IPS DF 4.7 (cell line): Measurements from ENCODE around the gene SGCA.

Experiments
- DNase-seq: peaks from one replicate; pipeline ENCODE4 v3.0.0-alpha.2; 2013; ENCODE audit warnings: low spot score; ENCODE audit errors: extremely low read depth

Gene SGCA

GRCh38 chr17:50192618-50193291, 26.9 kb downstream of the SGCA start:
- no peak for DNase-seq

- DNase-seq = no peak
Measured at GRCh38 chr17:50194140-50194933, 28.5 kb downstream of the SGCA start.

- DNase-seq = no peak
Measured at GRCh38 chr17:50194934-50195865, 29.4 kb downstream of the SGCA start.

DNA sequence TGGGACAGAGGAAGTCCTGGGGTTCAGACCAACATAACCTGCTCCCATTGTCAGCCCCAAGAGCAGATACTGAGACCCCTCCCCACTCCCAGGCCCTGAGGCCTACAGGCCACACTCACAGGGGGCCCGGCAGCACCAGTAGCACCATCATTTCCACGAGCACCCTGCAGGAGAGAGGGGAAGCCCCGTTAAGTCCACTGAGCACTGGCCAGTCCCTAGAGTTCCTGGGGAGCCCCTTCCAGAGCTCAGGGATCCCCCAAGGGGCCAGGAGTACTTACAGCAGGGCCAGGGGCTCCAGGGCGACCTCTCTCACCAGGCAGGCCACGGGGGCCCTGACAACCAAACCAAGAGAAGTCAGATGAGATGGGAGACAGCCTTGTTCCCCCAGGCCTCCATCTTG, 30.2 kb downstream of the SGCA start:
- DNase-seq = no peak

- no peak for DNase-seq
Measured at GRCh38 chr17:50196826-50197225, 31.0 kb downstream of the SGCA start.

DNA sequence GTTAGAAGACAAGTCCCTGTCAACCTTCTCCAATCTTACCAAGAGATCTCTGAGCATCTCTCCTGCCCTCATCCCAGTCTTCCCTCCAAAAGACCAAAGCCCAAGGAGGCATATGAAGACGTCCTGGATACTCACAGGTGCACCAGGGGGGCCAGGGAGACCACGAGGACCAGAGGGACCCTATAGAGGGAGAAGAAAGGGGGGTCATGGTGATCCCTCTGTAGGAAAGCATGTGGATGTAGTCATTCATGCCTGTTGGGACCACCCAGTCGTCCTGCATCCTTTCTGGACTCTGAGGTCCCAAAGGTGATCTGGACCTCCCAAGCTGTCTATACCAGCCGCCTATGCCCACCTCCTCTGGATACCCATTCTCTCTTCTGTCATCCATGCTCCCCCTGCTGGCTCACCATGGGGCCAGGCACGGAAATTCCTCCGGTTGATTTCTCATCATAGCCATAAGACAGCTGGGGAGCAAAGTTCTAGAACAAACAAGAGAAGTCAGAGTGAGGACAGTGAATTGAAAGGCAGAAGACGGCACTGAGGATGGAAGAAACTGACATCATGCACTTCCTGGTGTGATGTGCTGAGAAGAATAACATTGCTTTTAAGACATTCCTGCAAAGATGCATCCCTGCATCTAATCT, 32.3 kb downstream of the SGCA start:
- DNase-seq = no peak

GRCh38 chr17:50199211-50199802, 33.5 kb downstream of the SGCA start:
- DNase-seq = no peak

DNA sequence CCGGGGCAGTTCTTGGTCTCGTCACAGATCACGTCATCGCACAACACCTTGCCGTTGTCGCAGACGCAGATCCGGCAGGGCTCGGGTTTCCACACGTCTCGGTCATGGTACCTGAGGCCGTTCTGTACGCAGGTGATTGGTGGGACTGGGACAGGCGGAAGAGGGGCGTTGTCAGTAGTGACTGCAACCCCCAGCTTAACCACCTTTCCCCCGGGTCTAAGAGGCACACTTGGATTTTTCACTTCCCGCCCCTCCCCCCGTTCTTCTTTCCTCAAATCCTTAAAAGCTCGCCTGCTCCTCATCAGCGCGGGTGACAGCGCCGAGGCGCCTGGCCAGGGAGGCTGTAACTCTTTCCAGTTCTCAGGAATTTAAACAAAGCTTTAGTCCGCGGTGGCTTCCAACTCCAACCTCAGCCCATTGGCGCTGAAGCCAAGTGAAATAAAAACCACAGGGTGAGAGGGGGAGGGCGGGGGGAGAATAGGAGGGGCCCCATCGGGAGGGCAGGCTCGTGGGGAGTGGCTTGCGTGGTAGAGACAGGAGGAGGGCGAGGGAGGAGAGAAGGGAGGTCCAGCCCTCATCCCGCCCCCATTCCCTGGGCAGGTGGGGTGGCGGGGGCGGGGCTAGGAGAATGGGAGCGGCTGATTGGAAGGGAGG, 34.1 kb downstream of the SGCA start:
- no peak for DNase-seq

DNA sequence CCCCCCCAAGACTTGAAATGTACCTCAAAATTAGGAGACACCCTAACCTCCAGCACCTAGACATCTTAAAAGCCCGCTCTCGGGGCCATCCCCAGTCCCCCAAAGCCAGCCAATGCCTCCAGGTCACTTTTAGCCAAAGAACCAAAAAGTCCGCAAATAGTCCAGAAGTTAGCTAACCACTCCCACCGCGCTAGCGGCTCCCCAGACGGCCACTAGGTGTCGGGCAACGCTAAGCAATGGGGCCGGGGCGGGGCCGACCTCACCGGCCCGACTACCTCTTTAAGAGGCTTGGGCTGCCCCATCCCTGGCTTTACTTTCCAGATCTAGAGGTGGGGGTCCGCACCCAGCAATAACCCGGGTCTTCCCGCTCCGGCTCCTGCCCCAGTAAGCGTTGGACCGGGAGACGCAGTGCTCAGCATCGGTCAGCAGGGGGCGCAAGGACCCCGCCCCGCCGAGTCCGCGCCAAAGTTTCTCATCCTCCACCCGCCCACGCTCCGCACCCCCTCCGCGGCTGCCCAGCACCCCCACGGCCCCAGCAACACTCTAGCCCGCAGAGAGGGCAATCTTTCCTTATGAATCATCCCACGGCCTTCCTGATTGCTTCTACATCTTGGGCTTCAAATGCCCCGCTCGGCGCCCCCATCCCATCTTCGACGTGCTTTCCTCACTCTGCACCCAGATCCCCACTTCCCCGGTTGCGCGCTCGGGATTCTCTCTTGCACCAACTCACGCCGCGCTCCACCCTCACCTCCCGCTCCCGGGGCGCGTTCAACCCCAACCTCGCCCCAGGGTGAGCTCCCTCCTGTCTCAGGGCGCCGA, 34.9 kb downstream of the SGCA start:
- no peak for DNase-seq

DNA sequence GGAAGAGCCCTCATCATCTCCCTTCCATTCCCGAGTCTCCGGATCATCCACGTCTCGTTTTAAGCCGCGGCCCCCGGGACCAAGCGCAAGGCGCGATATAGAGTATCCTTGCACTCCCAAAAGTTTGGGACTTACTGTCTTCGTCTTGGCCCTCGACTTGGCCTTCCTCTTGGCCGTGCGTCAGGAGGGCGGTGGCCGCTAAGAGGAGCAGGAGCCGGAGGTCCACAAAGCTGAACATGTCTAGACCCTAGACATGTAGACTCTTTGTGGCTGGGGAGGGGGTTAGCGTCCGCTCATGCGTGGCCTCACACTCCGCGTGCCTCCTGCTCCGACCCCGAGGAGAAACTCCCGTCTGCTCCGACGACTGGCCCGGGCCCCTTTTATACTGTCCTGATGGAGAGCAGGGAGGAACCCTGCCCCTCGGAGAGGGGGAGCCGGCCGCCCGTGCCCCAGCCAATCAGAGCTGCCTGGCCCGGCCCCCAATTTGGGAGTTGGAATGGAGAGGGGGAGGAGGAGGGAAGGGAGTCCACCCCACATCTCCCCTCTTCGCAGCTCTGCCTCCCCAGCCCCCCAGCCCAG, 35.6 kb downstream of the SGCA start, which contains the start of gene COL1A1:
Gene COL1A1, minus strand, starts transcription at position 356 of the 579 bp plus-strand sequence. Its CDS starts 118 bp downstream, at position 238.
- DNase-seq = no peak

GRCh38 chr17:50203086-50203485, 37.3 kb downstream of the SGCA start:
- no peak for DNase-seq

- no peak for DNase-seq
Measured at GRCh38 chr17:50203604-50204345, 38.0 kb downstream of the SGCA start.

DNA sequence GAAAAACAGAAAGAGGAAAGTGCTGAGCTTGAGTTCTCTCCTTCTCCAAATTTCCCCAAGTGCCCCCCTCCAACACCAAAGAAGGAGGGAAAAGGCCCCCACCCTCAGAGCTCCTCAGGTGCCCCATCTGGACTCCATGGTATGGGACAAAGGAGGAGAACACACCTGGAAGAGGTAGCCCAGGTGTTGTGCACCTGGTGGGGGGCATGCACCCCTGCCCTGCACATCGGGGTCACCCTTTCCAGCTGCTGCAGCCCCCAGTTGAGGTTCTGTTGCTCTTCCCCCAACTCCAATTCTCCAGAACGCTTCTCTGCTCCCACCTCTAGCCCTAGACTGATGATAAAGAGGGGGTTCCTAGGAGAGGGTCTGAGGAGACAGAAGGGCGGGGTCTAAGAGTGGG, 38.6 kb downstream of the SGCA start:
- no peak for DNase-seq

DNA sequence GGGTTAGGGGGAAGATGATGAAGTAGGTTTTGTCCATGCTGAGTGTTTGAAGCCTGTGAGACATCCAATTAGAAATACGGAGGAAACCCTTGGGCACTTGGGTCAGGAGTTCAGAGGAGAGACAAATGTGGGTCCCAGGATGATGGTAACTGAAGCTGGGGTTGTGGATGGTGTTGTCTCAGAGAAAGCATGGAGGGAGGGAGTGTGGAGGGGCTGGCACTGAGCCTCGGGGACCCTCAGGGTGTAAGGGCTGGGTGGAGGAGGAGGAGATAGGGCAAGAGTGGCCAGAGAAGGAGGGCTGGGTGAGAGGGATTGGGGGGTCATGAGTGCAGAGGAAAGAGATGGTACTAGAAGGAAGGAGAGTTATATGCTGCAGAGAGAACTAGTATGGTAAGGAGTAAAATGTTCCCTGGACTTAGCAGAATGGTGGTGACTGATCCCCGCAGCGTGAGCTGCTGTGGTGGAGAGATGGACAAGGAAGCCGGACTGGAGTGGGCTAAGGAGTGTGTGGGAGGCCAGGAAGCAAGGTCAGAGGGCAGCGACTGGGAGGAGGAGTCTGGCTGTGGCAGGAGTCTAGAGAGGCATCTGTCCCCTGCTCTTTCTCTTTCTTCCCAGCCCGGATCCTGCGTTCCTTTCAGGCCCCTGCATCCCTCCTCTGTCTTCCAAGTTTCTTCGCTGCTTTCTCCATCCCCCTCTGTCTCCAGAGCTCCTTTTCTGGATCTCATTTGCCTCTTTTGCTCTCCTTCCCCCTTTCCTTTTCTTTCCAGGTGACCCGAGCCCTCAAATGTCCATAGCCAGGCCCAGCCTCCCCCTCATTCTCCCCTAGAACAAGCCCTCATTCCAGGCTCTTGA, 39.5 kb downstream of the SGCA start:
- DNase-seq = no peak

- DNase-seq = no peak
Measured at GRCh38 chr17:50205963-50206505, 40.2 kb downstream of the SGCA start.

DNA sequence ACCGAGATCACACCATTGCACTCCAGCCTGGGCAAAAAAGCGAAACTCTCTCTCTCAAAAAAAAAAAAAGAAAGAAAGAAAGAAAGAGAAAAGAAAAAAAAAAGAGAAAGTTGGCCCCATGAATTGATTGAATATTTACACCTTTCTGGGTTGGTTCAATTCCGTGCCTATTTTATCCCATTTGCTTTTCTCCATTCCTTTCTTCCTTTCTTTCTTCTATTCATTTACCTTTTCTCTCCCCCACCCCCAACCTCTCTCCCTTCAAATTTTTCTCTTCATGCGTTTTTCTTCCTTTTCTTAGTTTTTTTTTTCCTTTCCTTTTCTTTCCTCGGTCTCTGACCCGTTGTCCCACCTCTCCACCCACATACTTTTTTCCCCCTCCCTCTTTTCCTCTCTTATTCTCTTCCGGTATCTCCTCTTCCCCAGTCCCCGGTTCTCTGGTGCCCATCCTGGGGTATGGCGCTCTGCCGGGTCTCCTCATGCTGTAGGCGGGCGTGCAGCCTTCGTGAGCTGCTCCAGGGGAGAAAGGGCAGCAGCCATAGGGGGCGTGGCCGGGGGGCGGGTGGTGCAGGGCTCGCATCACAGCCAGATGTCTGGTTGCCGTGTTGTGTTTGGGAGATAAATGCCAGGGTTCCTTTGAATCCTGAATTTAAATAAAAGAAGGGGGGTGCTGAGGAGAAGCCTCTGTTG, 40.9 kb downstream of the SGCA start:
- DNase-seq = no peak

DNA sequence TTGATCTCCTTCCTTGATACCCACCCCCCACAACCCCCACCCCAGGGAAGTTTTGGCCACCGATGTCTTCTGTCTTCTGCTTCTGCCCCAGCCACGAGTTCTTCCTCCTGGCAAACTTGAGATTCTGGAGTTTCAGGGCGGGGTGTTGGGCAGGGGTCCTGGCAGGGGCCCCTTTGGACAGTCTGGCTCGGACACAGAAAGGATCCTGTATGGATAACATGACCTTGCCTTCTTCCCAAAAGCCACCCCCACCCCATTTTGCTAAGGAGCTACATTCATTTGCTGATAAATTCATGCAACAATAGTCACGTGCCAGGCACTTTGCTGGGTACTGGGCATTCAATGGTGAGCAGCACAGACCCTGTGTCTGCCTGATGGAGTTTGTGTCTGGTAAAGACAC, 41.5 kb downstream of the SGCA start:
- DNase-seq = no peak
